WERI-Rb-1 (cell line): ENCODE measurements around the gene CBFA2T3.
"Not testable (repeated sequence)": the region's sequence is repeated elsewhere in the genome, so short reads cannot be mapped to it uniquely, and the experiment has no call there.

Experiments used
- DNase-seq: peaks from one replicate; pipeline ENCODE4 v3.0.0-alpha.2; 2020
- H3K27ac ChIP-seq: fragments of 250-450 bp; sonication (Bioruptor Pico); 2 replicates; pipeline ENCODE4 v1.5.1; 2020; ENCODE audit warnings: mild to moderate bottlenecking, moderate library complexity
- H3K27me3 ChIP-seq: fragments of 250-450 bp; sonication (Bioruptor Pico); 2 replicates; pipeline ENCODE4 v1.5.1; 2021; ENCODE audit warnings: mild to moderate bottlenecking, low read depth, moderate library complexity; ENCODE audit not compliant: insufficient read depth, severe bottlenecking
- H3K36me3 ChIP-seq: fragments of 250-450 bp; sonication (Bioruptor Pico); 2 replicates; pipeline ENCODE4 v1.5.1; 2020; ENCODE audit warnings: mild to moderate bottlenecking, moderate library complexity
- H3K4me3 ChIP-seq: 2 replicates; pipeline ENCODE4 v1.5.1; 2011; ENCODE audit warnings: low read depth, mild to moderate bottlenecking, control low read depth, low read length
- H3K9me3 ChIP-seq: fragments of 250-450 bp; sonication (Bioruptor Pico); 2 replicates; pipeline ENCODE4 v1.5.1; 2021; ENCODE audit warnings: mild to moderate bottlenecking, moderate library complexity; ENCODE audit not compliant: severe bottlenecking
- CTCF ChIP-seq: IDR thresholded peaks from 2 replicates; pipeline ENCODE4 v1.5.1; 2011; ENCODE audit warnings: low read depth, mild to moderate bottlenecking, control low read depth, inconsistent platforms, low read length

Gene CBFA2T3

GRCh38 chr16:89018282-89019158 lies 41.5 kb upstream of the CBFA2T3 start:
- no peaks in the 10 kb centered on the region for H3K27me3 ChIP-seq
- no peak for DNase-seq
- H3K27ac ChIP-seq: no peak overlapping the region
- TF ChIP-seq CTCF: no peak
- no peaks in the 10 kb centered on the region for H3K9me3 ChIP-seq
- no peaks in the 10 kb centered on the region for H3K36me3 ChIP-seq
- no peak overlapping the region for H3K4me3 ChIP-seq

DNA sequence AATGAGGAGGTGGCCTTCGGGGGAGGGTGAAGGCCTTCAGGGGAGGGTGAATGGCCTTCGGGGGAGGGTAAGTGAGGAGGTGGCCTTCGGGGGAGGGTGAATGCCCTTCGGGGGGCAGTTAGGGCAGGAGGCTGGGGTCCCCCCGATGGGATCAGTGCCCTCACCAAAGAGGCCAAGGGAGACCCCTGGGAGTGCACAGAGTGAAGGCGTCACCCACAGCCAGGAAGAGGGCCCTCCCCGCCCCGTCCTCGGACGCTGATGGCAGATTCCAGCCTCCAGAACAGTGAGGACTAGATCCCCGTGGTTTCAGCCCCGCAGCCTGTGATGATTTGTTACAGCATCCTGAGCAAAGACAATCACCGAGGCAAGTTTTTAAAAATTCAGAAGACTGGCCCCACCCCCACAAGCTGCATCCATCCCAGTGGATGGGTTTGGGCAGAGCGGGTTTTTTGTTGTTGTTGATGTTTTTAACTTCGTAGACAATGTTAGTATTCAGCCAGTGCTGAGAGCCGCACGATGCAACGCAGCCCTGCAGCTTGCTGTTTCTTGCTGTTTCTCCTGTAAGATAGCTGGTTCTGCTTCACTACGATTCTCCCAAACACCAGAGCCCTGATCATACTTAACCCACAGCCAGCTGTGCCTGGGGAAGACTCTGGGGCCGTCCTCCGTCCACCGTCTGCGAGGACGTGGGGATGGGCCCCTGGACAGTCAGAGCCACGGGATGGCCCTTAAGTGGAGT lies 40.7 kb upstream of the CBFA2T3 start:
- no peaks in the 10 kb centered on the region for H3K9me3 ChIP-seq
- no peaks in the 10 kb centered on the region for H3K27me3 ChIP-seq
- DNase-seq: no peak
- no peaks in the 10 kb centered on the region for H3K36me3 ChIP-seq
- no peak overlapping the region for H3K4me3 ChIP-seq
- no peak overlapping the region for H3K27ac ChIP-seq
- no peak for TF ChIP-seq CTCF

DNA sequence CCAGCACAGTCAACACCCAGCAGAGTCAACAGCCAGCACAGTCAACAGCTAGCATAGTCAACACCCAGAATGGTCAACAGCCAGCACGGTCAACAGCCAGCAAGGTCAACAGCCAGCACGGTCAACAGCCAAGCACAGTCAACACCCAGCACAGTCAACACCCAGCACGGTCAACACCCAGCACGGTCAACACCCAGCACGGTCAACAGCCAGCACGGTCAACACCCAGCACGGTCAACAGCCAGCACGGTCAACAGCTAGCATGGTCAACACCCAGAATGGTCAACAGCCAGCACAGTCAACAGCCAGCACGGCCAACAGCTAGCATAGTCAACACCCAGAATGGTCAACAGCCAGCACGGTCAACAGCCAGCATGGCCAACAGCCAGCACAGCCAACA lies 39.6 kb upstream of the CBFA2T3 start:
- H3K4me3 ChIP-seq, H3K27ac ChIP-seq, DNase-seq, H3K36me3 ChIP-seq, H3K27me3 ChIP-seq, H3K9me3 ChIP-seq: not testable (repeated sequence)

GRCh38 chr16:89015271-89015859 lies 38.4 kb upstream of the CBFA2T3 start:
- DNase-seq: no peak
- Histone ChIP-seq H3K4me3 (no peak overlapping the region), H3K36me3 (no peaks in the 10 kb centered on the region), H3K9me3 (no peaks in the 10 kb centered on the region), H3K27me3 (peaks cover 1% of the 10 kb centered on the region), H3K27ac (no peak overlapping the region)
- TF ChIP-seq CTCF: no peak

- Histone ChIP-seq H3K36me3 (no peaks in the 10 kb centered on the region), H3K27me3 (peaks cover 4% of the 10 kb centered on the region), H3K27ac (no peak overlapping the region), H3K4me3 (no peak overlapping the region), H3K9me3 (no peaks in the 10 kb centered on the region)
- no peak for DNase-seq
- TF ChIP-seq CTCF: no peak
These were observed 37.6 kb upstream of the CBFA2T3 start for GRCh38 chr16:89014403-89015230.
